Measurements from ENCODE around the gene HCFC1. TPM values are rescaled to one million over a fixed set of nuclear protein-coding genes. Genes with fewer than 3 reads are reported as not detected.

Gene HCFC1
- total and polyA plus RNA-seq, 9 of the 15 experiments (the other 6 are each of a cell fraction or from before 2014, with no cell fraction given): 2.8 to 133 (median 17.1) TPM

DNA sequence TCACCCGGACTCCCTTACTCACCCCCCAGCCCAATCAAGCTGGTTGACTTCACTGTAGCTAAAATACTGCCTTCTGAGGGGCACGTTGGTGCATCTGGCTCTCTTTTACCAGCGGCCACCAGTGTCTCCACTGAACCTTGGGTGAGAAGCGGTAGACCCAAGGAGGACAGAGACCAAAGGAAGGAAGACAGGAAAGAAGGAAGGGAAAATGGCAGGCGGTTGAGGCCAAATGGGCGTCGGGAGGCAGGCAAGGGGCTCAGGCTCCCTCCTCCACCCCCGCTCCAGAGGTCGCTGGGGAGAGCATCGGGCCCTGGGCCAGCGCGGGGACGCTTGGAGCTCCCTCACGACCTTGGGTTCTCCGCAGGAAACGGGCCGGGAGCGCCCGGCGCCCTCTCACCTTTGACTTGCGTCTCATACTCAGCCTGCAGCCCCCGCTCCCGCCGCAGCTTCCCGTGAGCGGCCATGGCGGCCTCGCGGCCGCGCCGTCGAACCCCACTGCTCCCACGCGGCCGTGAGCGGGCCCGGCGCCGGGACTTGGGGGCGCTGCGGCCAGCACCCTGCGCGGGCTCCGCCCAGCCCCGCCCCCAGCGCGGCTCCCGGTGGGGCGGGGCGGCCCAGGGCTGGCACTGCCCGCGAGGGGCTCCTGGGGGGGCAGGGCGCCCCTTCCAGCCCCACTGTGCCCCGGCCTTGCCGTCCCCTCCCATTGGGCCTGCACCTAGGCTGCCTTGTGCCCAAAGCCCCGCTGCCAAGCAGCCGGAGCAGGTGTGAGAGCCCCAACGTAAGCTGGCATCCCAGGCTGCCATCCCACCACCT, 45.7 kb downstream of the HCFC1 start, which contains the start of gene ARHGAP4 (continued):
- TF ChIP-seq FOXP1 (CRISPR knock-in tag; IDR thresholded peaks at IDR 0.05): no peak
- TF ChIP-seq HNRNPL (IDR thresholded peaks at IDR 0.05; ENCODE audit: low read depth, low read length): peak; percentile 99
- TF ChIP-seq, protein P1, sequence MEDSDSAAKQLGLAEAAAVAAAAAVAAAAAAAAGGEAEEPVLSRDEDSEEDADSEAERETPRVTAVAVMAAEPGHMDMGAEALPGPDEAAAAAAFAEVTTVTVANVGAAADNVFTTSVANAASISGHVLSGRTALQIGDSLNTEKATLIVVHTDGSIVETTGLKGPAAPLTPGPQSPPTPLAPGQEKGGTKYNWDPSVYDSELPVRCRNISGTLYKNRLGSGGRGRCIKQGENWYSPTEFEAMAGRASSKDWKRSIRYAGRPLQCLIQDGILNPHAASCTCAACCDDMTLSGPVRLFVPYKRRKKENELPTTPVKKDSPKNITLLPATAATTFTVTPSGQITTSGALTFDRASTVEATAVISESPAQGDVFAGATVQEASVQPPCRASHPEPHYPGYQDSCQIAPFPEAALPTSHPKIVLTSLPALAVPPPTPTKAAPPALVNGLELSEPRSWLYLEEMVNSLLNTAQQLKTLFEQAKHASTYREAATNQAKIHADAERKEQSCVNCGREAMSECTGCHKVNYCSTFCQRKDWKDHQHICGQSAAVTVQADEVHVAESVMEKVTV (CRISPR knock-in tag; IDR thresholded peaks at IDR 0.05): no peak
- TF ChIP-seq, protein P2, sequence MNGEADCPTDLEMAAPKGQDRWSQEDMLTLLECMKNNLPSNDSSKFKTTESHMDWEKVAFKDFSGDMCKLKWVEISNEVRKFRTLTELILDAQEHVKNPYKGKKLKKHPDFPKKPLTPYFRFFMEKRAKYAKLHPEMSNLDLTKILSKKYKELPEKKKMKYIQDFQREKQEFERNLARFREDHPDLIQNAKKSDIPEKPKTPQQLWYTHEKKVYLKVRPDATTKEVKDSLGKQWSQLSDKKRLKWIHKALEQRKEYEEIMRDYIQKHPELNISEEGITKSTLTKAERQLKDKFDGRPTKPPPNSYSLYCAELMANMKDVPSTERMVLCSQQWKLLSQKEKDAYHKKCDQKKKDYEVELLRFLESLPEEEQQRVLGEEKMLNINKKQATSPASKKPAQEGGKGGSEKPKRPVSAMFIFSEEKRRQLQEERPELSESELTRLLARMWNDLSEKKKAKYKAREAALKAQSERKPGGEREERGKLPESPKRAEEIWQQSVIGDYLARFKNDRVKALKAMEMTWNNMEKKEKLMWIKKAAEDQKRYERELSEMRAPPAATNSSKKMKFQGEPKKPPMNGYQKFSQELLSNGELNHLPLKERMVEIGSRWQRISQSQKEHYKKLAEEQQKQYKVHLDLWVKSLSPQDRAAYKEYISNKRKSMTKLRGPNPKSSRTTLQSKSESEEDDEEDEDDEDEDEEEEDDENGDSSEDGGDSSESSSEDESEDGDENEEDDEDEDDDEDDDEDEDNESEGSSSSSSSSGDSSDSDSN (IDR thresholded peaks at IDR 0.05; ENCODE audit: borderline replicate concordance in 1 of 2, low read depth in 2 of 2, low read length in 2 of 2): no peak
- TF ChIP-seq YBX1 (IDR thresholded peaks at IDR 0.05): no peak
- TF ChIP-seq GABPB2 (CRISPR knock-in tag; conservative IDR thresholded peaks at IDR 0.05): no peak
- TF ChIP-seq, protein P3, sequence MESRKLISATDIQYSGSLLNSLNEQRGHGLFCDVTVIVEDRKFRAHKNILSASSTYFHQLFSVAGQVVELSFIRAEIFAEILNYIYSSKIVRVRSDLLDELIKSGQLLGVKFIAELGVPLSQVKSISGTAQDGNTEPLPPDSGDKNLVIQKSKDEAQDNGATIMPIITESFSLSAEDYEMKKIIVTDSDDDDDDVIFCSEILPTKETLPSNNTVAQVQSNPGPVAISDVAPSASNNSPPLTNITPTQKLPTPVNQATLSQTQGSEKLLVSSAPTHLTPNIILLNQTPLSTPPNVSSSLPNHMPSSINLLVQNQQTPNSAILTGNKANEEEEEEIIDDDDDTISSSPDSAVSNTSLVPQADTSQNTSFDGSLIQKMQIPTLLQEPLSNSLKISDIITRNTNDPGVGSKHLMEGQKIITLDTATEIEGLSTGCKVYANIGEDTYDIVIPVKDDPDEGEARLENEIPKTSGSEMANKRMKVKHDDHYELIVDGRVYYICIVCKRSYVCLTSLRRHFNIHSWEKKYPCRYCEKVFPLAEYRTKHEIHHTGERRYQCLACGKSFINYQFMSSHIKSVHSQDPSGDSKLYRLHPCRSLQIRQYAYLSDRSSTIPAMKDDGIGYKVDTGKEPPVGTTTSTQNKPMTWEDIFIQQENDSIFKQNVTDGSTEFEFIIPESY (CRISPR knock-in tag; IDR thresholded peaks at IDR 0.05): no peak
- TF ChIP-seq, protein P4, sequence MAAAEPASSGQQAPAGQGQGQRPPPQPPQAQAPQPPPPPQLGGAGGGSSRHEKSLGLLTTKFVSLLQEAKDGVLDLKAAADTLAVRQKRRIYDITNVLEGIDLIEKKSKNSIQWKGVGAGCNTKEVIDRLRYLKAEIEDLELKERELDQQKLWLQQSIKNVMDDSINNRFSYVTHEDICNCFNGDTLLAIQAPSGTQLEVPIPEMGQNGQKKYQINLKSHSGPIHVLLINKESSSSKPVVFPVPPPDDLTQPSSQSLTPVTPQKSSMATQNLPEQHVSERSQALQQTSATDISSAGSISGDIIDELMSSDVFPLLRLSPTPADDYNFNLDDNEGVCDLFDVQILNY (CRISPR knock-in tag; IDR thresholded peaks at IDR 0.05): no peak
- no peak for TF ChIP-seq MXI1 (IDR thresholded peaks at IDR 0.05; ENCODE audit: low read depth, low read length)
- no peak for TF ChIP-seq BMI1 (IDR thresholded peaks at IDR 0.05; ENCODE audit: low read length)
- peak; percentile 79 for TF ChIP-seq ZFX (CRISPR knock-in tag; IDR thresholded peaks at IDR 0.05)
- TF ChIP-seq TBL1XR1 (IDR thresholded peaks at IDR 0.05; ENCODE audit: low read length in 2 of 2): no peak
- TF ChIP-seq, protein P5, sequence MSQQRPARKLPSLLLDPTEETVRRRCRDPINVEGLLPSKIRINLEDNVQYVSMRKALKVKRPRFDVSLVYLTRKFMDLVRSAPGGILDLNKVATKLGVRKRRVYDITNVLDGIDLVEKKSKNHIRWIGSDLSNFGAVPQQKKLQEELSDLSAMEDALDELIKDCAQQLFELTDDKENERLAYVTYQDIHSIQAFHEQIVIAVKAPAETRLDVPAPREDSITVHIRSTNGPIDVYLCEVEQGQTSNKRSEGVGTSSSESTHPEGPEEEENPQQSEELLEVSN (IDR thresholded peaks at IDR 0.05; ENCODE audit: borderline replicate concordance in 1 of 2, extremely low read depth in 1 of 2, insufficient read depth in 1 of 2, insufficient read length in 1 of 2, low read depth in 1 of 2, low read length in 1 of 2, poor library complexity in 1 of 2, severe bottlenecking in 1 of 2): peak; percentile 95 to 98
- no peak for TF ChIP-seq POLR3G (IDR thresholded peaks at IDR 0.05; ENCODE audit: extremely low read depth, insufficient read length, insufficient replicate concordance)
- TF ChIP-seq ZNF232 (CRISPR knock-in tag; IDR thresholded peaks at IDR 0.05): no peak
- TF ChIP-seq ZNF445 (CRISPR knock-in tag; IDR thresholded peaks at IDR 0.05; ENCODE audit: low read depth): no peak
- TF ChIP-seq NELFE (IDR thresholded peaks at IDR 0.05; ENCODE audit: insufficient read depth, insufficient read length): no peak
